Measurements from ENCODE around the gene COL18A1.

The COL18A1 gene

GRCh38 chr21:45504516-45505415 lies 99.8 kb downstream of the COL18A1 start:
- ATAC-seq (ENCODE audit: insufficient read depth, low read depth): no peak
- Histone ChIP-seq H3K79me2 (ENCODE audit: insufficient read depth, low read length) (no peaks in the 10 kb centered on the region), H4K20me1 (ENCODE audit: insufficient read depth, low read length) (peaks cover 14% of the 10 kb centered on the region), H2AFZ (ENCODE audit: low read depth, low read length) (no peak overlapping the region), H3K4me1 (ENCODE audit: insufficient read depth, low read length) (no peaks in the 10 kb centered on the region), H3K27me3 (ENCODE audit: insufficient read depth, low read length, poor library complexity) (no peaks in the 10 kb centered on the region), H3K9ac (ENCODE audit: low read depth, low read length) (no peak overlapping the region), H3K4me3 (ENCODE audit: low read depth in 1 of 2, low read length in 2 of 2) (no peak overlapping the region), H3K9me3 (ENCODE audit: insufficient read depth, low read length, severe bottlenecking) (no peaks in the 10 kb centered on the region), H3K27ac (ENCODE audit: low read length) (no peak overlapping the region), H3K36me3 (ENCODE audit: insufficient read depth, low read length) (no peaks in the 10 kb centered on the region), H3K4me2 (ENCODE audit: insufficient read depth, low read length) (no peak overlapping the region)
- TF ChIP-seq EZH2 (IDR thresholded peaks at IDR 0.05; ENCODE audit: borderline replicate concordance, low read depth, low read length, severe bottlenecking) (no peak), CTCF (IDR thresholded peaks at IDR 0.05; ENCODE audit: borderline replicate concordance, extremely low read depth, low read length, poor library complexity, severe bottlenecking) (no peak)
- no peak for DNase-seq

GRCh38 chr21:45505416-45506021 lies 100.6 kb downstream of the COL18A1 start:
- Histone ChIP-seq H3K9me3 (ENCODE audit: insufficient read depth, low read length, severe bottlenecking) (no peaks in the 10 kb centered on the region), H3K36me3 (ENCODE audit: insufficient read depth, low read length) (no peaks in the 10 kb centered on the region), H3K4me2 (ENCODE audit: insufficient read depth, low read length) (no peak overlapping the region), H3K27me3 (ENCODE audit: insufficient read depth, low read length, poor library complexity) (no peaks in the 10 kb centered on the region), H4K20me1 (ENCODE audit: insufficient read depth, low read length) (peaks cover 14% of the 10 kb centered on the region), H3K4me3 (ENCODE audit: low read depth in 1 of 2, low read length in 2 of 2) (no peak overlapping the region), H3K79me2 (ENCODE audit: insufficient read depth, low read length) (no peaks in the 10 kb centered on the region), H3K9ac (ENCODE audit: low read depth, low read length) (no peak overlapping the region), H3K4me1 (ENCODE audit: insufficient read depth, low read length) (no peaks in the 10 kb centered on the region), H2AFZ (ENCODE audit: low read depth, low read length) (no peak overlapping the region), H3K27ac (ENCODE audit: low read length) (no peak overlapping the region)
- TF ChIP-seq EZH2 (IDR thresholded peaks at IDR 0.05; ENCODE audit: borderline replicate concordance, low read depth, low read length, severe bottlenecking) (no peak), CTCF (IDR thresholded peaks at IDR 0.05; ENCODE audit: borderline replicate concordance, extremely low read depth, low read length, poor library complexity, severe bottlenecking) (no peak)
- DNase-seq (no peak), ATAC-seq (ENCODE audit: insufficient read depth, low read depth) (no peak)

GRCh38 chr21:45506241-45506817 lies 101.4 kb downstream of the COL18A1 start:
- TF ChIP-seq EZH2 (IDR thresholded peaks at IDR 0.05; ENCODE audit: borderline replicate concordance, low read depth, low read length, severe bottlenecking) (no peak), CTCF (IDR thresholded peaks at IDR 0.05; ENCODE audit: borderline replicate concordance, extremely low read depth, low read length, poor library complexity, severe bottlenecking) (no peak)
- ATAC-seq (ENCODE audit: insufficient read depth, low read depth): peak; percentile 7; the same call in 1 of the 3 replicates
- no peaks in the 10 kb centered on the region for H3K4me1 ChIP-seq (ENCODE audit: insufficient read depth, low read length)
- no peak for DNase-seq
- no peak overlapping the region for H3K9ac ChIP-seq (ENCODE audit: low read depth, low read length)
- H3K4me2 ChIP-seq (ENCODE audit: insufficient read depth, low read length): no peak overlapping the region
- no peaks in the 10 kb centered on the region for H3K9me3 ChIP-seq (ENCODE audit: insufficient read depth, low read length, severe bottlenecking)
- H3K36me3 ChIP-seq (ENCODE audit: insufficient read depth, low read length): no peaks in the 10 kb centered on the region
- H4K20me1 ChIP-seq (ENCODE audit: insufficient read depth, low read length): peaks cover 14% of the 10 kb centered on the region
- no peak overlapping the region for H3K27ac ChIP-seq (ENCODE audit: low read length)
- no peak overlapping the region for H3K4me3 ChIP-seq (ENCODE audit: low read depth in 1 of 2, low read length in 2 of 2)
- no peak overlapping the region for H2AFZ ChIP-seq (ENCODE audit: low read depth, low read length)
- no peaks in the 10 kb centered on the region for H3K27me3 ChIP-seq (ENCODE audit: insufficient read depth, low read length, poor library complexity)
- no peaks in the 10 kb centered on the region for H3K79me2 ChIP-seq (ENCODE audit: insufficient read depth, low read length)
